Loucy (cell line): Measurements from ENCODE around the gene DRD4.

Experiments
- CTCF ChIP-seq: fragments of 200-600 bp; sonication (generic); conservative IDR thresholded peaks from 2 replicates; pipeline ENCODE4 v1.5.1; 2014; ENCODE audit warnings: mild to moderate bottlenecking, antibody characterized with exemption, low read length
- EZH2phosphoT487 ChIP-seq: fragments of 200-600 bp; IDR thresholded peaks from 2 replicates; pipeline ENCODE4 v1.6.1; 2018; ENCODE audit warnings: antibody characterized with exemption, mild to moderate bottlenecking, moderate library complexity, borderline replicate concordance

- no peak for TF ChIP-seq CTCF
- TF ChIP-seq EZH2phosphoT487 = no peak
Measured at GRCh38 chr11:607971-608659, 29.0 kb upstream of the DRD4 start.
